Astrocyte (in vitro differentiated cells and primary cell): Measurements from ENCODE around the gene CREBL2. TPM values are rescaled to one million over a fixed set of nuclear protein-coding genes. Genes with fewer than 3 reads are reported as not detected.

Source experiments
- DNase-seq: peaks from one replicate; pipeline ENCODE4 v3.0.0-alpha.2; 2010; ENCODE audit warnings: low read depth
- FAIRE-seq: peaks from 2 replicates; lab custom pipeline; 2011; peaks lifted over from hg19 to GRCh38; lab: Jason Lieb, UNC
- H2AFZ ChIP-seq: 2 replicates; pipeline ENCODE4 v1.6.0; 2012; ENCODE audit warnings: low read depth, low read length, inconsistent platforms
- H3K27ac ChIP-seq: 2 replicates; pipeline ENCODE4 v1.5.1; 2011; ENCODE audit warnings: low read depth, low read length, inconsistent platforms
- H3K27me3 ChIP-seq: 2 replicates; pipeline ENCODE4 v1.6.0; 2011; ENCODE audit warnings: low read length, inconsistent platforms; ENCODE audit not compliant: insufficient read depth
- H3K36me3 ChIP-seq: 2 replicates; pipeline ENCODE4 v1.5.1; 2011; ENCODE audit warnings: low read length, inconsistent platforms; ENCODE audit not compliant: insufficient read depth
- H3K4me1 ChIP-seq: 2 replicates; pipeline ENCODE4 v1.5.1; 2011; ENCODE audit warnings: low read length, inconsistent platforms; ENCODE audit not compliant: insufficient read depth
- H3K4me2 ChIP-seq: 2 replicates; pipeline ENCODE4 v1.6.0; 2012; ENCODE audit warnings: low read length, inconsistent platforms
- H3K4me3 ChIP-seq: 2 replicates; pipeline ENCODE4 v1.5.1; 2011; ENCODE audit warnings: low read depth, mild to moderate bottlenecking, low read length, inconsistent platforms; ENCODE audit not compliant: insufficient read depth
- H3K79me2 ChIP-seq: 2 replicates; pipeline ENCODE4 v1.6.0; 2012; ENCODE audit warnings: mild to moderate bottlenecking, low read length, inconsistent platforms; ENCODE audit not compliant: insufficient read depth
- H3K9ac ChIP-seq: 2 replicates; pipeline ENCODE4 v1.6.0; 2012; ENCODE audit warnings: mild to moderate bottlenecking, low read length, inconsistent platforms
- H3K9me3 ChIP-seq: 2 replicates; pipeline ENCODE4 v1.5.1; 2012; ENCODE audit warnings: low read depth, mild to moderate bottlenecking, low read length, inconsistent platforms; ENCODE audit not compliant: insufficient read depth
- H4K20me1 ChIP-seq: 2 replicates; pipeline ENCODE4 v1.6.0; 2012; ENCODE audit warnings: low read length, inconsistent platforms; ENCODE audit not compliant: insufficient read depth
- H3K27ac Mint-ChIP-seq: one replicate; pipeline ENCODE4 v1.8.0; 2021; ENCODE audit warnings: mild to moderate bottlenecking, mixed read lengths; ENCODE audit not compliant: unreplicated experiment
- H3K27me3 Mint-ChIP-seq: one replicate; pipeline ENCODE4 v1.8.0; 2021; ENCODE audit warnings: low read depth, mixed read lengths; ENCODE audit not compliant: unreplicated experiment
- H3K36me3 Mint-ChIP-seq: one replicate; pipeline ENCODE4 v1.8.0; 2021; ENCODE audit warnings: low read depth, mixed read lengths; ENCODE audit not compliant: unreplicated experiment
- H3K4me1 Mint-ChIP-seq: one replicate; pipeline ENCODE4 v1.8.0; 2021; ENCODE audit warnings: low read depth, mixed read lengths; ENCODE audit not compliant: unreplicated experiment
- H3K4me3 Mint-ChIP-seq: one replicate; pipeline ENCODE4 v1.8.0; 2021; ENCODE audit warnings: mild to moderate bottlenecking, moderate library complexity, mixed read lengths; ENCODE audit not compliant: unreplicated experiment
- H3K9me3 Mint-ChIP-seq: one replicate; pipeline ENCODE4 v1.8.0; 2021; ENCODE audit warnings: mild to moderate bottlenecking, mixed read lengths; ENCODE audit not compliant: unreplicated experiment
- CTCF ChIP-seq: IDR thresholded peaks from 2 replicates; pipeline ENCODE4 v1.5.1; 2011; ENCODE audit warnings: low read depth, mild to moderate bottlenecking, inconsistent platforms, low read length, moderate library complexity; ENCODE audit not compliant: insufficient read depth
- EZH2 ChIP-seq: IDR thresholded peaks from 2 replicates; pipeline ENCODE4 v1.6.1; 2012; ENCODE audit warnings: mild to moderate bottlenecking, low read length, inconsistent platforms; ENCODE audit not compliant: insufficient read depth
- total RNA-seq: library from RNA; stranded (reverse); gene quantifications from 2 replicates; pipeline ENCODE4 v1.2.1, GENCODE V29; 2021

CREBL2 gene
- total RNA-seq, 1 donor from 2014 or later = 14.8 TPM

GRCh38 chr12:12599750-12600643 is 11.7 kb upstream of the CREBL2 start:
- Histone ChIP-seq H3K4me2 (no peak overlapping the region), H3K27ac (no peak overlapping the region), H3K79me2 (no peaks in the 10 kb centered on the region), H3K4me1 (no peaks in the 10 kb centered on the region), H3K36me3 (no peaks in the 10 kb centered on the region), H3K27me3 (peaks cover 2% of the 10 kb centered on the region), H3K9me3 (no peaks in the 10 kb centered on the region), H3K4me3 (no peak overlapping the region), H4K20me1 (no peaks in the 10 kb centered on the region), H2AFZ (no peak overlapping the region), H3K9ac (no peak overlapping the region)
- Mint-ChIP-seq H3K9me3 (no peaks in the 10 kb centered on the region), H3K4me1 (no peaks in the 10 kb centered on the region), H3K4me3 (no peak overlapping the region), H3K36me3 (no peaks in the 10 kb centered on the region), H3K27ac (no peak overlapping the region), H3K27me3 (peaks cover 2% of the 10 kb centered on the region)
- peak; percentile 51 for DNase-seq
- no peak for FAIRE-seq
- TF ChIP-seq CTCF (no peak), EZH2 (no peak)

GRCh38 chr12:12600659-12601058 is 11.0 kb upstream of the CREBL2 start:
- no peak for FAIRE-seq

More at GRCh38 chr12:12600659-12601058, 11.0 kb upstream of the CREBL2 start:
- H3K4me3 Mint-ChIP-seq = no peak overlapping the region
- H3K9me3 Mint-ChIP-seq = no peaks in the 10 kb centered on the region
- no peaks in the 10 kb centered on the region for H3K36me3 Mint-ChIP-seq
- H3K4me2 ChIP-seq = no peak overlapping the region
- H4K20me1 ChIP-seq = no peaks in the 10 kb centered on the region
- H3K79me2 ChIP-seq = no peaks in the 10 kb centered on the region
- no peaks in the 10 kb centered on the region for H3K9me3 ChIP-seq
- no peaks in the 10 kb centered on the region for H3K36me3 ChIP-seq
- no peak overlapping the region for H3K27ac ChIP-seq
- no peak for DNase-seq
- H3K4me3 ChIP-seq = no peak overlapping the region
- no peaks in the 10 kb centered on the region for H3K4me1 Mint-ChIP-seq
- no peak overlapping the region for H3K9ac ChIP-seq
- no peak overlapping the region for H3K27ac Mint-ChIP-seq
- no peak overlapping the region for H2AFZ ChIP-seq
- H3K4me1 ChIP-seq = no peaks in the 10 kb centered on the region
- peaks cover 2% of the 10 kb centered on the region for H3K27me3 ChIP-seq
- TF ChIP-seq EZH2 = no peak
- no peak for TF ChIP-seq CTCF
- peaks cover 2% of the 10 kb centered on the region for H3K27me3 Mint-ChIP-seq
